GM19025 (cell line): ENCODE measurements around the gene MAPK13.

Experiments
- ATAC-seq: cut with Tn5 transposase; IDR thresholded peaks from one replicate; pipeline ENCODE4 v1.9.1; 2021; ENCODE audit warnings: mild to moderate bottlenecking, low read depth, moderate library complexity; ENCODE audit not compliant: unreplicated experiment

MAPK13 gene

DNA sequence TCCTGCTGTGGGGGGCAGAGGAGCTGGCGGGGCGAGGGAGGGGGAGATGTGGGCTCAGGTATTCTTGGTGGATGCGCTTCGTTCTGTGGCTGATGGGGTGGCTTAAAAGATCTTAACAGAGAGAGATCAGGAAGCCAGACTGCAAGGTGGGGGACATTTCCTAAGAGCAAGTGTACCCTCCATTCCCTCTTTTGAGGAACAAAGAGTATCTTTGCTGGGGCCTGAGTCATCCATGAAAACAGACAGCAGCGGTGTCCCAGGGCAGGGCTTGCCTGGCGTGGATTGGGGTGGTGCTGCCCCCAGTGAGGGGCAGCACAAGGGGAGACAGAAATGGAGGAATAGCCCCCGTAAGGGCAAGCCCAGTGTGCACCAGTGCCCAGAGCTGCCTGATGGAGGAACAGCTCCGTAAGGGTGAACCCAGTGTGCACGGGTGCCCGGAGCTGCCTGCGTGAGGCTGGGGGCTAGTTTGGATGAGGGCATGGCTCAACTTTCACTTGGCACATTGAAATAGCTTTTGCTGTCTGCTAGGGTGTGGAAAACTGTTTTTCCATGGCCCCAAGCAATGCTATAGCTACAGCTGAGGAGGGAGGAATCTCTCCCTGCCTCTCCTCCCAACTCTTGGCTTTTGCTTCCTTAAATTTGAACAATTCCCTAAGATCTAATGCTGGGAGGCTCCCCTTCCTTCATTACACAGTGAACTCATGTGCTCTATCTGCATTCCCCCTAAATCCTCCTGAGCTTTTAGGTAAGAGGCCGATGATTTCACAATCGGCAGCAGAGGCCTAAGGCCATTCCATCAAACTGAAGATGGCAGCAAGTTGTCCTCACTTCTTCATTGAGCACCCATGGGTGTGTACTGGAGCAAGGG, 12.9 kb downstream of the MAPK13 start:
- no peak for ATAC-seq

DNA sequence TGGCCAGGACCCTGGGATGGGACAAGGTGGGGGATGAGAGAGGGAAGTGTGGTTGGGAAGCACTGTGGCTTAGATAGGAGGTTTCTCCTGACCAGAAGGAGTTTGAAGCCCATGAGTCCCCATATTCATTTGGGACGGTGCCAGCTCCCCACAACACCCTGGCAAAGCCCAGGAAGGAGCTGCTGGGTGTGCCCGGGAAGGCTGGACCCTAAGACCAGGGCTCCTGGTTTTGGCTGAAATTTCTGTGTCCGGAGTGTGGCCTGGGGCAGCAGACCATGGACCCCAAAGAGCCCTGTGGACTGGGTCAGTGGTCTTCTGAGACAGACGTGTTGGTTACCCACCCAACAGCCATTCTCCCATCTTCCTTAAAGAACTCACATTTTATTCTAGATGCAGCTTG, 15.2 kb downstream of the MAPK13 start:
- no peak for ATAC-seq

DNA sequence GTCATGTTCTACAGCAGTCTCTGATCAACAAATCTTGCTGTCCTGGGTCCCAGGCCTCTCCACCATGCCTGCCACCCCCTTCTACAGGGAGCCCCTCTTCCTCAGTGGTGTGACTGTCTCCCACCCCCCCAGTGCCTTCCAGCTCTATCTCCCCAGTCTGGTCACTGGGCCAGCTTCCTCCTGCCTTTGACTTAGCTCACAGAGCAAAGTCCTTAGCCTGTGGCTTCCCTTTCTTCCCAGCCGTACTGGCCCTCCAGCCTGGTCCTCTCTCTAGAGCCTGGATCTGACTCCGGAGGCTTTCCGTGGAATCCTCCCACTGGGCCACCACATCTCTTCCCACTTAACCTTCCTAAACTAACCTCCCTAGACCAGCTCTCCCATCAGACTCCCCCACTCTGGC, 17.0 kb downstream of the MAPK13 start:
- no peak for ATAC-seq

DNA sequence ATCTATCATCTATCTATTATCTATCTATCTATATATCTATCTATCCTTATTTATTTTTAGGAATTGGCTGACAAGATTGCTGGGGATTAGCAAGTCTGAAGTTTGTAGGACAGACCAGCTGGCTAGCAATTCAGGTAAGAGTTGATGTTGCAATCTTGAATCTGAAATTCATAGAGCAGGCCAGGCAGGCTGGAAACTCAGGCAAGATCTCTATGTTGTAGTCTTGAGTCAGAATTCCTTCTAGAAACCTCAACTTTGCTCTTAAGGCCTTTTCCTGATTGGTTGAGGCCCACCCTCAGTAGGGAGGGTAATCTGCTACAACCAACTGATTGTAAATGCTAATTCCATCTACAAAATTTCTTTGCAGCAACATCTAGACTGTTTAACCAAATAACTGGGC, 19.2 kb downstream of the MAPK13 start:
- ATAC-seq, result no peak

GRCh38 chr6:36150283-36150682, 20.0 kb downstream of the MAPK13 start:
- ATAC-seq, result no peak

DNA sequence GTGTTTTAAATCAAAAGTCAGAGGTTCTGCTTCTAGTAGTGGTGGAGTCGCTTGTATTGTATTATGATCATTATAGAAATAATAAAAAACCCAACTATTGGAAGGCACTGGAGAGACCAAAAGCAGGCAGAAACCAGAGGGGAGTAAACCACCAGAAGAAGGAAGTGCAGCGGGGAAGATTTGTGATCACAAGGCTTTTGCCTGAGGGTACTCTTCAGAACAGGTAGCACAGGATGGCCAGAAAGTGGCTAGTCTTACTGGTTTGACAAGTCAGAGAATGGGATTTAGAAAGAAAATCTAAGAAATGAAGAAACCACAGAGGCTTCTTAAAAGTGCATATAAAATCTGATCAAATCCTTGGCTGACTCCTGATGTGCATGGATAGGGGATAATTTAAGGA, 24.0 kb downstream of the MAPK13 start:
- no peak for ATAC-seq

GRCh38 chr6:36155662-36156061, 25.3 kb downstream of the MAPK13 start:
- no peak for ATAC-seq

GRCh38 chr6:36160147-36160760, 29.9 kb downstream of the MAPK13 start:
- no peak for ATAC-seq

DNA sequence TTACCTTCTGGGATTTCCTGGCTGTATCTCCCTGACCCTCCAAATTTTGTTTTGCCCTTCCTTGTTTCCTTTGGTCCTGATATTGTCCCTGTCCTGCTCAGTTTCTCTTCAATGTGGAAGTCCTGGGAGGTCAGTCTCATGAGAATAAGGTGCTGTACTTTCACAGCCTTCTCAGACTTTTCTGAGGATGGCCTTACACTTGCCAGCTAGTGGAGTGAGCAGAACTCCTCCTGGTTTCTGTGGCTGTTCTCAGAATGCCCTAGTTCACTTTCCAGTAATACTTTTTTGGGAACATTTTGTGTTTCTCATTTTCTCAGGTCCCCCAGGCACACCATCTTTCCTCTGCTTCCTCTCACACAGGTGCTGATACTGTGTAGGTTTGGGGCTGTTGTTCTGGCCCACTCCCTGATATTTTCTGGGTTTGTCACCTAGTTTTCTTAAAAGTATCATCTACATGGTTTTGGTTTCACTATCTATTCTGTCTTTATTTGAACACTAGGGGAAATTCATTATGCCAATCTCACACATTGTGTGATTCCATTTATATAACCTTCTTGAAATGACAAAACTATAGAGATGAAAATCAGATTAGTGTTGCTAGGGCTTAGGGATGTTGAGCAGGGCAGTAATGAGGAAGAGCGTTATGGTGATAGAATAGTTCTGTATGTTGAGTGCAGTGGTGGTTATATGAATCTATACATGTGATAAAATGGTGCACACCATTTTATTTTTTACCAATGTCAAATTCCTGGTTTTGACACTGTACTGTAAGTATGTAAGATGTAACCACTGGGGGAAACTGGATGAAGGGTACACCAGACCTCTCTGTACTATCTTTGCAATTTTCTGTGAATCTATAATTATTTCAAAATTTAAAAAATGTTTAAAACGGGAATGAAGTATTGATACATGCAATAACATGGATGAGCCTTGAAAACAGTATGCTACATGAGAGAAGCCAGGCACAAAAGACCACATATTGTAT, 39.0 kb downstream of the MAPK13 start:
- ATAC-seq, result no peak

DNA sequence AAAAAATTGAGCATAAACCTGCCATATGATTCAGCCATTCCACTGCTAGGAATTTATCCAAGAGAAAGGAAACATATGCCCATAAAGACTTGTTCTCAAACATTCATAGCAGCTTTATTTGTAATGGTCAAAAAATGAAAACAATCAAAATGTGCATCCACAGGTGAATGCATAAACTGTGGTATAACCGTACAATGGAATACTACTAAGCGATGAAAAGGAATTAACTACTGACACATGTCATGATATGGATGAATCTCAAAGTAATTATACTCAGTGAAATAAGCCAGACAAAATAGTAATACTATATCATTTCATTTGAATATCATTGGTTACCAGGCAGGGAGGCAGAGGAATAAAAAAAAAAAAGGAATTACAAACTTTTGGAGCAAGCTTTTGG, 40.4 kb downstream of the MAPK13 start:
- ATAC-seq, result no peak

DNA sequence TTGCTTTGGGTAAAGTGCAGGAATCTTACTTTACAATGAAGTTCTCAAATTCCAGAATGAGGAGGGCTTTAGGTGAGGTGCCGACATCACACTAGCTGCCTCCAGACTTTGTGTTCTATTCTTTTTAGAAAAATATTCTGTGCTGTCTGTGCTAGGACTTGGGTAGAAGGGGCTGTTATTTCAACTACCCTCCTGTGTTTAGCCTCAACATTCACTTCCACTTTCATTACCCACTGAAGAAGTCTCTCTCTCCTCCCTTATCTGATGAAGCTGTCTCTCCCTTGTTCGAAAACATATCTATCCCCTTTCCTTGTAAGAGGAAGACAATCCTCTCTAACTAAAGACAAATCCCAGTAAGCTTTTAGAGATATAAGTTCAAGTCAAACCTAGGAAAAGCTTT, 41.3 kb downstream of the MAPK13 start:
- ATAC-seq, result no peak

DNA sequence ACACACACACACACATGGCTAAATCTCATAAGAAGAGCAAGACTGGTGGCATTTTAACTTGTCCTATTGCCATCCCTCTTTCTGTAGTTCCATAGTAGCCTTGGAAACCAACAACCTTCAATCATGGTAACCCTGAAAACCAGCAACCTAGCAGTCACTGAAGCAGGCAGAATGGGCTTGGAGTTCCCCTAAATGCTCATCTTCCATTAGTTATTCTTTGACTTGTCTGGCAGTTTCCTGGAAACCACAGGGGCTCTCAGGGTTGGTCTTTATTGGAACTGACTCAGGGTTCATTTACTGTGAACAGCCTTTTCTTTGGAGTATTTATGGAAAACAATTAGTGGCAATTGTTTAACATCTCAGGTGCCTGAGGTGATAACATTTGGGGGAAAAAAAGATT, 46.9 kb downstream of the MAPK13 start:
- ATAC-seq, result no peak

DNA sequence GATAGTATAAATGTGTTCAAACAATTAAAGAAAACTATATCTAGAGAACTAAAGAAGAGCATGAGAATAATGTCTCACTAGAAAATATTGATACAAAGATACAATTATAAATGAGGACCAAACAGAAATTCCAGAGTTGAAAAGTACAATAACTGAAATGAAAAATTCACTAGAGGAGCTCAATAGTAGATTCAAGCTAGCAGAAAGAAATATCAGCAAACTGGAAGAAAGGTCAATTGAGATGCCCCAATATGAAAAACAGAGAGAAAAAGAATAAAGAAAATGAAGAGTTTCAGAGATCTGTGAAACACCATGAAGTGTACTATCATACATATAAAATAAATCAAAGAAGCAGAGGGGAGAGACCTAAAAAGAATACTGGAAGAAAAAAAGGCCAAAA, 48.2 kb downstream of the MAPK13 start:
- ATAC-seq, result no peak

GRCh38 chr6:36180126-36180525, 49.8 kb downstream of the MAPK13 start:
- no peak for ATAC-seq

DNA sequence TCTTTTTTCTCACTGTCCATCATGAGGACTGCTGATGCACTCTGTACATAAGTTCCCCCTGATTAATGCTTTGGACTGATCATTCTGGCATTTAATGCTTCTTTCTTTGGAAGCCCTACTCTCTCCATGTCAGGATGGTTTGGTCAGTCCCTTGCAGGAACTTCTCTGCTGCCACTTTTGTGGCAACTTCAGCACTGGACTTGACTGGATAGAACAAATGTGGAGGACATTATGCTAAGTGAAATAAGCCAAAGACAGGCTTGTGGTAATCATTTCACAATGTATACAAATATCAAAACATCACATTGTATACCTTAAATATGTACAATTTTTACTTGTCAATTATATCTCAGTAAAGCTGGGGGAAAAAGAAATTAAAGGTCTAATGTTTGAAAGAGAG, 54.0 kb downstream of the MAPK13 start:
- ATAC-seq, result no peak

DNA sequence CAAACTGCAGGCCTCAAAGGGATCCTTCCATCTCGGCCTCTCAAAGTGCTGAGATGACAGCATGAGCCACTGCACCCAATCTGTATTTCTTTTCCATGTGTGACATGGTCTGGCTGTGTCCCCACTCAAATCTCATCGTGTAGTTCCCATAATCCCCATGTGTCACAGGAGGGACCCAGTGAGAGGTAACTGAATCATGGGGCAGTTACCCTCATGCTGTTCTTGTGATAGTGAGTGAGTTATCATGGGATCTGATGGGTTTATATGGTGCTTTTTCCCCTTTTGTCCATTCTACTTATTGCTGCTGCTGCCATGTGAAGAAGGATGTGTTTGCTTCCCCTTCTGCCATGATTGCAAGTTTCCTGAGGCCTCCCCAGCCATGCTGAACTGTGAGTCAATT, 55.9 kb downstream of the MAPK13 start:
- ATAC-seq, result no peak

GRCh38 chr6:36187446-36187845, 57.1 kb downstream of the MAPK13 start:
- ATAC-seq, result no peak
